ENCODE measurements around the gene KATNAL1.

DNA sequence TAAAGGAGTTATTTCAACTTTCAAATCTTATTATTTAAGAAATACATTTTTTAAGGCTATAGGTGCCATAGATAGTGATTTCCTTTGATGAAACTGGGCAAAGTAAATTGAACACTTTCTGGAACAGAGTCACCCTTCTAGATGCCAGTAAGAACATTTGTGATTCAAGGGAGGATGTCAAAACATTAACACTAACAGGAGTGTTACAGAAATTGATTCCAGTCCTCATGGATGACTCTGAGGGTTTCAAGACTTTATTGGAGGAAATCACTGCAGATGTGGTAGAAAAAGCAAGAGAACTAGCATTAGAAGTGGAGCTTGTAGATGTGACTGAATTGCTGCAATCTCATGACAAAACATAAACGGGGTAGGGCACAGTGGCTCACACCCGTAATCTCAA is 12.2 kb downstream of the KATNAL1 start:
- TF ChIP-seq, protein P1, sequence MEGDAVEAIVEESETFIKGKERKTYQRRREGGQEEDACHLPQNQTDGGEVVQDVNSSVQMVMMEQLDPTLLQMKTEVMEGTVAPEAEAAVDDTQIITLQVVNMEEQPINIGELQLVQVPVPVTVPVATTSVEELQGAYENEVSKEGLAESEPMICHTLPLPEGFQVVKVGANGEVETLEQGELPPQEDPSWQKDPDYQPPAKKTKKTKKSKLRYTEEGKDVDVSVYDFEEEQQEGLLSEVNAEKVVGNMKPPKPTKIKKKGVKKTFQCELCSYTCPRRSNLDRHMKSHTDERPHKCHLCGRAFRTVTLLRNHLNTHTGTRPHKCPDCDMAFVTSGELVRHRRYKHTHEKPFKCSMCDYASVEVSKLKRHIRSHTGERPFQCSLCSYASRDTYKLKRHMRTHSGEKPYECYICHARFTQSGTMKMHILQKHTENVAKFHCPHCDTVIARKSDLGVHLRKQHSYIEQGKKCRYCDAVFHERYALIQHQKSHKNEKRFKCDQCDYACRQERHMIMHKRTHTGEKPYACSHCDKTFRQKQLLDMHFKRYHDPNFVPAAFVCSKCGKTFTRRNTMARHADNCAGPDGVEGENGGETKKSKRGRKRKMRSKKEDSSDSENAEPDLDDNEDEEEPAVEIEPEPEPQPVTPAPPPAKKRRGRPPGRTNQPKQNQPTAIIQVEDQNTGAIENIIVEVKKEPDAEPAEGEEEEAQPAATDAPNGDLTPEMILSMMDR (IDR thresholded peaks at IDR 0.05): no peak
- TF ChIP-seq POLR2A (IDR thresholded peaks at IDR 0.05): no peak
